Activated CD4-positive, alpha-beta memory T cell treated with anti-CD3 and anti-CD28 coated beads for 36 hours (primary cell): ENCODE data around the gene RALGAPA1. TPM values are rescaled to one million over a fixed set of nuclear protein-coding genes. Genes with fewer than 3 reads are reported as not detected.

ENCODE experiments used
- total RNA-seq, 2 experiments: library from RNA; stranded (reverse); gene quantifications; one replicate each; pipeline ENCODE4 v1.2.3, GENCODE V29; 2021

RALGAPA1 gene
- total RNA-seq, 2 experiments from 2014 or later, result 23.0 to 26.7 TPM

Other genes with a start within 250 kb of the RALGAPA1 start
- gene BRMS1L, start 17.0 kb upstream of the RALGAPA1 start, total RNA-seq, result 1 to 10 TPM; 5.6 to 6.1 TPM